ENCODE data around the gene DCDC2B.
"Not testable (repeated sequence)": the region's sequence is repeated elsewhere in the genome, so short reads cannot be mapped to it uniquely, and the experiment has no call there.

The DCDC2B gene

GRCh38 chr1:32208891-32209328, at the start of gene DCDC2B:
Gene DCDC2B, plus strand, starts transcription at chr1:32209089. Its CDS starts 5 bp downstream, at chr1:32209094.
- DNase-seq: no peak

- DNase-seq: no peak
Observed at GRCh38 chr1:32159189-32159588, 49.7 kb upstream of the DCDC2B start.

- DNase-seq: no peak
Observed at GRCh38 chr1:32163405-32163804, 45.5 kb upstream of the DCDC2B start.

- DNase-seq: not testable (repeated sequence)
Observed at GRCh38 chr1:32165633-32166032, 43.3 kb upstream of the DCDC2B start.

DNA sequence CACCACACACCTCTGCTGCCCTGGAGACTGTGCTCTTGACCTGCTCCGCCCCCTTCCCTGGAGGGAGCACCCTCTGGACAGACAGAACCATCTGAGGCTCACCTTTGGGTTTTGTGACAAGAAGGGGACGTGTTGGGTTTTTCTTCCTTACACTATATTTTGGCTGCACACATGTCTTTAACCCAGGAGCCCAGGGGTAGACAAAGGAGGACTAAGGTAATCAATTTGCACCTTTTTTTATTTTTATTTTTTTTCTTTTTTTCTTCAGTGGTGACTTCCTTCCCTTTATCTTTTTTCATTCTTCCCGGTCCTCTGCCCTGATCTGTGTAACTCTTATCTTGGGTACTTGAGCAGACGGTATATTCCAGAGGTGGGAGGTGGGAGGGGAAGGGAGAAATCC, 37.9 kb upstream of the DCDC2B start:
- DNase-seq: no peak

DNA sequence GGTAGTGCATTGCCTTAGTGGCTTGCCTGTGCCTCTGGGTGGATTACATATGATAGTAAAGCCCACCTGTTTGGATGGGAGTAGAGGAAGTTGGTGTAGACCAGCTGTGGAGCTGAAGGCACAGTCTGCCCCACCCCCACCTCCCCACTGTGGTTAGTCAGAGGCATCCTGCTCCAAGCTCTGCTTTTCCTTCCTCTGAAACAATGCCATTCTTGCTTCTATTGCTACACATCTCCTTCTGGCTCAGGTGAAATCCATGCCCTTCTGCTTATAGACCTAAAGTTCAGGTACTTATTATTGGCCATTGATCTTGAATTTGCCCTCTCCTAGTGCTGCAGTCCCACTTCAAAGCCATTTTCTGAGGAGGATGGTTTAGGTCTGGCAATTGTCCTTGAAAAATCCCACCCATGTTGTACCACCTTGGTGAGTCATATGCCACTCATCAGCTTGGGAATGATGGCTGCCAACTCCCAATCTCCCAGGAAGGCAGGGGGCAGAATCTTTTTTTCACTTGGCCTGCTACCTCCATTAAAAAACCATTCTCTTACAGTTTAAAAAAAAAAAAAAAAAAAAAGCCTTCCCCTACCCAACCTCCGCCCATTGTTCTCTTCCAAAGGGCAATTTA, 36.2 kb upstream of the DCDC2B start:
- no peak for DNase-seq

- DNase-seq: peak; percentile 78
Observed at GRCh38 chr1:32178380-32179192, 30.3 kb upstream of the DCDC2B start.

GRCh38 chr1:32179193-32179442, 29.8 kb upstream of the DCDC2B start:
- no peak for DNase-seq

DNA sequence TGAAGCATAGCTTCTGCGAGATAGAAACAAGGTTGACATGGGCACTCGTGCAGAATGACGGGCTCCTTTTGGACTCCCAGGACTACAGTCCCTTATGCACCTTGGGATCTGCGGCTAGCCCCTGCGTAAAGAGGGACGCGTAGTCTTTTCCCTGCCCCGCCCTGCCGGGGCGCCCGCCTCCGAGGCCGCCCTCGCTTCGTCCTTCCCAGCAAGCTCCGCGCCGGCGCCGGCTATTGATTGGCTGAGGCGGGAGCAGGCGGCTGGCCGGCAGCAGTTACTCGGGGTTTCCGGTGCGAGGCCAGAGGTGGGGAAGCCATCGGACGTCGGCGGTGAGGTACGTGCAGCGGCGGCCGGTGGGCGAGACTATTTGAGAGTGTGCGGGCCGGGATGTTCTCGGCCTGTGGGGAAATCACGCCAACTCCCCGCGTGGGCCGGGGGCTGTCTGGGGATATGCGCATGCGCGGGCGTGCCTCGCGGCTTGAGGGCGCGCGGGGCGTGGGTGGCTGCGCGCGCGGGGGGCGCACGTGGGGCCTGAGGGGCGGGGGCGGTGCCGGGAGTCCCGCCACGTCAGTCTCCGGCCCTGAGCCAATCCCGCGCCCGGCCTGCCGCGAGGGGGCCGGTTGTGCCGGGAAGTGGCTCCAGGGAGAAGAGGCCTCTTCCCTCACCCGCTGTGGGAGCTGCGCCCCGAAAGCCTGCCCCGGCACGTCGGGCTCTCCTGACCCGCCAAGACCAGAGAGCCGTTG, 29.3 kb upstream of the DCDC2B start, which contains the start of gene TXLNA:
Gene TXLNA (plus strand): TSS at position 233 of the 743 bp plus-strand sequence. CDS start 671 bp downstream, outside the sequence.
- peak; percentile 92 for DNase-seq

- peak; percentile 53 for DNase-seq
Observed at GRCh38 chr1:32180186-32181060, 28.5 kb upstream of the DCDC2B start.

GRCh38 chr1:32181065-32181464, 27.8 kb upstream of the DCDC2B start:
- no peak for DNase-seq

GRCh38 chr1:32181563-32181962, 27.3 kb upstream of the DCDC2B start:
- DNase-seq: no peak

DNA sequence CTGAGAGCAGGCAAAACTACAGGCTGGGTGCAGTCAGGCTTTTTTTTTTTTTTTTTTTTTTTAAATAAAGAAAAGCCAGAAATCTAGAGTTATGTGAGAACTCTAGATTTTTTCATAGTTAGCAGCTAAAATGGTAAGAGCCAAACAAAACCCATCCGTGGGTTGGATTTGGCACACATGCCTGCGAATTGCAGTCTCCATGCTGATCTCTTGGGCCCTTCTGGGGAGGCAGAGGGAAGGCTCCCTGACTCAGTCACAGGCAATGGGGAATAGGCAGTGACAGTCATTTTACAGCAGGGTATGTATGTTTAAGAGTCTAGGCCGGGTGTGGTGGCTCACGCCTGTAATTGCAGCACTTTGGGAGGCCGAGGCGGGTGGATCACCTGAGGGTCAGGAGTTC, 26.8 kb upstream of the DCDC2B start:
- no peak for DNase-seq

DNA sequence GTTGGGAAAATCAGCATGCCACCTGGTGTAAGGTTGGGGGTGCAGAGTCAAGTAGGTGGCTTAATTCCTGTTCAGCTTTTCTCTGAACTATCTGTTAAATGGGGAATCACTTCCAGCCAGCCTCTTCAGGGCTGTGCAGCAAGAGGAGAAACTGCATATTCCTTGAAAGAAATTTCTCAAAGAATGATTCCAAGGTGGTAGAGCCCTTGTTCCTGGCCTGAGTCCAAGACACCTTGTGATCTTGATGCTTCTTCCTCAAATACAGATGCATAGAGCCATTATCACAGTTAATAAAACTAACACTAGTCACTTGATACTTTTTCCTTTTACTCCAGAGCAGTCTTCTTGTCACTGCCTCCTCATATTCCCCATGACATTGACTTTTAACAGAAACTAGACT, 24.2 kb upstream of the DCDC2B start:
- DNase-seq: peak; percentile 3

- DNase-seq: no peak
Observed at GRCh38 chr1:32186077-32186476, 22.8 kb upstream of the DCDC2B start.

- no peak for DNase-seq
Observed at GRCh38 chr1:32186491-32186890, 22.4 kb upstream of the DCDC2B start.

DNA sequence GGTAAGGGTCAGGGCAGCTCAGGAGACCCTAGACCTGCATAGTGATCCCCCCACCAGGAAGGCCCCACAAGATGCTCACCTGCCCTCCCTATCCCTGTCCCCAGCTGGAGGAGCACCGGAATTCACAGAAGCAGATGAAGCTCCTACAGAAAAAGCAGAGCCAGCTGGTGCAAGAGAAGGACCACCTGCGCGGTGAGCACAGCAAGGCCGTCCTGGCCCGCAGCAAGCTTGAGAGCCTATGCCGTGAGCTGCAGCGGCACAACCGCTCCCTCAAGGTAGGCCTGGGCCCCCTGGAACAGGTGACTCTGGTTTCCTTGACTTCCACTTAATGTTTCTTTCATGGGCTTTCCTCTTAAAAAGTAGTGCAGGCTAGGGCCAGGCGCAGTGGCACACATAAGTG, 21.0 kb upstream of the DCDC2B start:
- no peak for DNase-seq

DNA sequence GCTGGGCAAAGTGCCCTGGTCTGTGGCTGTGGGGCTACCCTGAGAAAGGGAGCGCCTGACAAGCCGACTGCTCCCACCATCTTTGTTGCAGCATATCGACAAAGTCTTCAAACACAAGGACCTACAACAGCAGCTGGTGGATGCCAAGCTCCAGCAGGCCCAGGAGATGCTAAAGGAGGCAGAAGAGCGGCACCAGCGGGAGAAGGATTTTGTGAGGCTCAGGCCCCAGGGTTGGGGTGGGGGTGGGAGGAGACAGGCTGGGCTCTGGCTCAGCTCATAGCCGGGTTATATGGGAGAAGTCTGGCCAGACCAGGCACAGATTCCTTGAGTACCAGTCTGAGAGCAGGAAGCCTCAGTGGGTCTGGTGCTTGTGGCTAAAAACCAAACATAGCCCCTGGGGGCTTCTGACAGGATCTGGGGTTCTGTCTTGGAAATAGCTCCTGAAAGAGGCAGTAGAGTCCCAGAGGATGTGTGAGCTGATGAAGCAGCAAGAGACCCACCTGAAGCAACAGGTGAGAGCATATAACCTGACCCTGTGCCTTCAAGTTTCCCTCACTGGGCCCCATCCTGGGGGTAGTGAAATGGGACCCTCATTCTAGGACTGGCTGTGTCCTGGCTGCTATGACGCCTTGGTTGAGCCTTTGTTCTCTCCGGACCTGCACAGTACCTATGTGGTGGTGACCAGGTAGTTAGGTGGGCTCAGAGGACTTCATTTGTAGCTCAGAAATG, 16.5 kb upstream of the DCDC2B start:
- no peak for DNase-seq

GRCh38 chr1:32194984-32195383, 13.9 kb upstream of the DCDC2B start:
- no peak for DNase-seq

DNA sequence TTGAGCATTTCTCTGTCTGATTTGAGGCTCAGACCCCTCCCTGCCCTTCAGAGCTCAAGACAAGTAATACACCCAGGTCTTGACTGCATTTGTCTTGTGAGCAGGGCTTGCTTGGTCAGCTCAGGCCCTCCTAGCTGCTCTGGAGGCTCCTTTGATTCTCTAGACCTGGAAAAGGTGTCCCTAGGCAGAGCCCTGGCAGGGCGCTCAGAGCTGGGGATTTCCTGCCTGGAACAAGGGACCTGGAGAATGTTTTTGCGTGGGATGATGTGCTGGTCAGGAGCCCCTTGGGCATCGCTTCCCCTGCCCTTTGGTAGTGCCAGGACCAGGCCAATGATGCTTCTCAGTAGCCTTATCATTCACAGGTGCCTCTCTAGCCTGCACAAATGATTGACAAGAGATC, 13.4 kb upstream of the DCDC2B start:
- no peak for DNase-seq

- DNase-seq: no peak
Observed at GRCh38 chr1:32195972-32196823, 12.7 kb upstream of the DCDC2B start.

Data from inflammatory macrophage treated with lipopolysaccharide for 4 hours (primary cell).